Gastrocnemius medialis (tissue), 4 donors: ENCODE results near the gene KDM4B.

Source experiments
- CTCF ChIP-seq, 5 experiments: fragments of 450-650 bp in 3 of 5; fragments of 200-600 bp in 2 of 5; sonication (generic) in 2 of 5; IDR thresholded peaks in 4 of 5; conservative IDR thresholded peaks in 1 of 5; 1 replicate in 4 of 5; 2 replicates in 1 of 5; pipeline ENCODE4 v1.5.1; 2016 to 2019; ENCODE audit warnings: antibody characterized with exemption in 5 of 5, mild to moderate bottlenecking in 3 of 5, moderate library complexity in 3 of 5
- POLR2A ChIP-seq, 2 donors: fragments of 450-650 bp; IDR thresholded peaks; one replicate each; pipeline ENCODE4 v1.6.1; 2017; ENCODE audit warnings: antibody characterized with exemption in 2 of 2, mild to moderate bottlenecking in 2 of 2, moderate library complexity in 2 of 2

- TF ChIP-seq CTCF (IDR thresholded peaks at IDR 0.05 in 4 of 5, conservative IDR thresholded peaks at IDR 0.05 in 1 of 5) (no peak), POLR2A (IDR thresholded peaks at IDR 0.05) (no peak)
Measured at GRCh38 chr19:5133986-5134595, 165.2 kb downstream of the KDM4B start.
